ENCODE results near the gene DGLUCY.
"Not testable (repeated sequence)": the region's sequence is repeated elsewhere in the genome, so short reads cannot be mapped to it uniquely, and the experiment has no call there.

The DGLUCY gene

DNA sequence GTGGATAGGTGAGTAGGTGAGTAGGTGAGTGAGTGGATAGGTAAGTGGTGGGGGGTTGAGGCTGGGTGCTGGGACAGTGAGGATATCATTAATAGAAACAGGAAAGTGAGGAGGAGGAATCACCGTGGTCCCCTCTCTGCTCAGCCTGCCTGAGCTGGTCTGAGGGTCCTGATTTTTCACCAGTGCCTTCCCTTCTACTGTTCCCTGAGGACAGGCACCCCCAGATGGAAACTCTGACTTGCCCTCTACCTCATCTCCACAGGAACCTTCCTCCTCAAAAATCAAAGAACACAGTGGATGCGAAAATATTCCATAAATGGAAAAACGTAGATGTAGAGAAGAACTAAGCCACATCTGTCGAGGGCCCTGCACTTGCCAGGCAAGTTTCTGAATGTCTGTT is 128.8 kb downstream of the DGLUCY start:
- no peak for DNase-seq

DNA sequence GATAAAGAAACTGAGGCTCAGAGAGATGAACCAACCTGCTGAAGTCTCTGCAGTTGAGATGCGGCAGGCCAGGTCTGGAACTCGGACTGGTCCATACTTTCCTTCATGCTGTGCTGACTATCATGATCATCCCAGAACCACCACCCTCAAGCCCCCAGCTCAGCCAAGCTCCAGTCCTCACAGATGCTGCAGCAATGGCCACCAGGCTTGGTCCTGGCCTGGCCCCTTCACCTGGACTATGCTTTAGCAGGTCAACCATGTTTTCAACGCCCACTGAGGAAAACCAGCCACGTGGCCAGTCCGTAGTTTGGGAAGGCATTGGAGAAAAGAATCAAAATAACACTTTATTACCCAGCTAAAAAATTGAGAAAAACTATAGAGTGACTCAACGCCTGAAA is 129.2 kb downstream of the DGLUCY start:
- DNase-seq, result no peak

DNA sequence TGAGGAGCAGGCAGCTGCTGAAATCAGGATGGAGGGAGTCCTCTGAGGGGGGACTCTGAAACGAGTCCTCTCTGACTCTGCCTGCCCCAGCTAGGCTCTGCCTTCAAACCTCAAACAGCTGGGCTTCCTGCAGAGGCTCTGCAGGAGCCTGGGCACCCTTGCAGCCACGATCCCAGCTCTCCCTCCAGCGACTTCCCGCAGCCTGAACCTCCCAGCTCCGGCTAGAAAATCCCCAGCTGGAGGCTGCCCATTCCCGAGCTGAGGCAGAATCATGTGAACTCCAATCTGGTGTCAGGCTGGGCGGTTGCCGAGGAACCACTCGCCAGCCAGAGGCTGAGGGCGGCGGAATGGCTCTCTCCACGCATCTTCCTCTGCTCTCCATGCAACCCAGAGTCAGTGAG is 130.6 kb downstream of the DGLUCY start, which contains the start of gene GPR68:
TSS of gene GPR68 (minus strand) at position 204 of the 401 bp plus-strand sequence. CDS start 9,654 bp downstream, outside the sequence.
- DNase-seq, result no peak

DNA sequence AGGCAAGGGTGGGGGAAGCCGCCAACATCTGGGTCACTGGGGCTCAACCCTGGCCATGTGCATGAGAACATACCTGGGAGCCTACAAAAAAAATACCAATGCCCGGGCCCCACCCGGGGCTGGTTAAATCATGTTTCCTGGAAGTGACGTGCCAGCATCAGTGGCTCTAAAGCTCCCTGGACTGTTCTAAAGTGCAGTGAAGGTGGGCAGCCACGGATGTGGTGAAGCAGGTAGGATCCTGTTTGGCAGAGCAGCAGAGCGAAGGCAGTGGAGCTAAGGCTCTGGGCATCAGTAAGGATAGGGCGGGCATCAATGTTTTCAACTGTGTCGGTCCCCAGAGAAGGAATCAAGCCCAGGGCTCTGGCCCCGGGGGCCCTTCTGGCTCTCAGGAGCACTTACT is 131.2 kb downstream of the DGLUCY start:
- no peak for DNase-seq

DNA sequence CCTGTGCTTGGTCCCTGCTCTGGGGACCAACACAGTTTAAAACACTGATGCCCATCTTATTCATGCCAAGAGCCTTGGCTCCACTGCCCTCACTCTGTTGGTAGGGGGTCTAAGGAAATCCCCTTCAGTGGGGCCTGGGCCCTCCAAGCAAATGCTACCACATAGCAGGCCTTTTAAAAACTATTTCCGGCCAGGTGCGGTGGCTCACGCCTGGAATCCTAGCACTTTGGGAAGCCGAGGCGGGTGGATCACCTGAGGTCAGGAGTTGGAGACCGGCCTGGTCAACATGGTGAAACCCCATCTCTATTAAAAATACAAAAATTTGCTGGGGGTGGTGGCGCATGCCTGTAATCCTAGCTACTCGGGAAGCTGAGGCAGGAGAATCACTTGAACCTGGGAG is 131.7 kb downstream of the DGLUCY start:
- DNase-seq, result not testable (repeated sequence)

DNA sequence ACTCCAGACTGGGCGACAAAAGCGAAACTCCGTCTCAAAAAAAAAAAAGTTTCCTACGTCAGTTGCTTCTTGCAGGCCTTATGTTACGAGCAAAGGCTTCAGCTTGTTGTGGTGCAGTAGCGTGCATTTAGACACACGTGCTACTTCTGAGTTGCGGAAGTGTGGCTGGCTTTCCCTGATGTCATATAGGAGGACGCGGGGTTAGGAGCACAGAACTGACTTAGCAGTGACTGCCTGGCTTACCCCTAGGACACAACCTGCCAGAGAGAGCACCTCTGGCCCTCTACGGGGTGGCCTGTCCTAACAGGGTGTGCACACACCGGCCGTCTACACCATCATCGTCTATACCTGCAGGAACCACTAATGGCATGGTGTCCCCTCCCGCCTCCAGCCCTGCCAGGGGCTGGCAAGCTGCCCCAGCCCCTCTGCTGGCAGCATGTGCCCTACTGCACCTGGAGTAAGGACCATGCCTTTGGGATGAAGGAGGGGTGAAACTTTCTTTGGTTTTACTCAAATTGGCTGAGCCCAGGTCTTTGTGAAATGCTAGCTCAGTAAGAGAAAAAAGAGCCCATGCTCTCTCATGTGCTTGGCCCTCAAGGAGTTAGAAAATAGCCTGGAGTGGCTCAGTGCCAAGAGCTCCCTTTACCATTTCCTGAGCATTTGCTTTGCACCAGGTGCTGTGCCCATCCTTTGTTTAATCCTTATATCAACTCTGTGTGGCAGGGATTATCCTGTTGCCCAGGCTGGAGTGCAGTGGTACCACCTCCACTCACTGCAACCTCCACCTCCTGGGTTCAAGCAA is 132.4 kb downstream of the DGLUCY start:
- DNase-seq, result no peak

DNA sequence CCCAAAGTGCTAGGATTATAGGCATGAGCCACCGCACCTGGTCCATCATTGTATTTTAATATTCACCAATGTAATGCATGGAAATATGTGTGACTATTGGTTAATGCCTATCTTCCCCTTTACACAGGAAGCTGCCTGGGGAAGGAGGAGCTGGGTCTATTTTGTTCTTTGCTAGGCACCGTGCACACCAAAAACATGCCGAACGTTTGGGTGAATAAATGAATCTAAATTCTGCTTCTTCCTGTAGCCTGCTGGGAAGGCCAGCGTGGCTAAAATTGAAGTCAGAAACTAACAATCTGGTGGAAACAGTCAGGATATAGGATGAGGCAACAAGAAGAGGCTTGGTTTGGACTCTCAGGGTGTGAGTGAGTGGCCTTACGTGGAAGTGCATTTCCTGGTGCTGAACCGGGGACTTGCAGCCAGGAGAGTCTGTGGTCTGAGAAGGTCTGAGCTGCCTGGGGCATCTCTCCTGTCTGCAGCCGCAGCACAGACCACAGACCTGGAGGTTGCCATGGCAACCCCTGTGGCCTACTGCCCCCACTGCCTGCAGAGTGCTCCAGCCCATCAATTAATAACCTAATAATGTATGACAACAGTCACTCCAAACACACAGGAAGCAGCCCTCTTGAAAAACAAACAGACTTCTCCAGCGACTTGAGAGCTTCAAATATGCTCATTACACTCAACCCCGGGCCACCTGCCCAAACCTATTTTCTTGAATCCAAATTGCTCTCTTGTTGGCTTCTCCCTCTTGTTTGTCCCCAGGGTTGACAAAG is 136.2 kb downstream of the DGLUCY start:
- no peak for DNase-seq

DNA sequence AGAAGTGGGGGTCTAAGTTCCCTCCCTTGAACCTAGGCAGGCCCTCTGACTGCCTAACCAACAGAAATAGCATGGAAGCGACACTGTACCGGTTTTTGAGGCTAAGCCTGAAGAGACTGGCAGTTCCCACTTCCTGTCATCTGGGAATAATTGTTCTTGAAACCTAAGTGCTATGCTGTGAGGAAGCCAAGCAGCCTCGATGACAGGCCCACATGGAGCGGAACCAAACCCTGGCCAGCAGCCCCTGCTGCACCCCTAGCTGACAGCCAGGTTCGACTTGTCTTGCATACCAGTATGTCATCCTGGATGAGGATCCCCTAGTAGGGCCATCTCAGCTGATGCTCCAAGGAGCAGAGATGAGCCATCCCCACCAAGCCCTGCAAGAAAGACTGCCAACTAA is 137.0 kb downstream of the DGLUCY start:
- no peak for DNase-seq

DNA sequence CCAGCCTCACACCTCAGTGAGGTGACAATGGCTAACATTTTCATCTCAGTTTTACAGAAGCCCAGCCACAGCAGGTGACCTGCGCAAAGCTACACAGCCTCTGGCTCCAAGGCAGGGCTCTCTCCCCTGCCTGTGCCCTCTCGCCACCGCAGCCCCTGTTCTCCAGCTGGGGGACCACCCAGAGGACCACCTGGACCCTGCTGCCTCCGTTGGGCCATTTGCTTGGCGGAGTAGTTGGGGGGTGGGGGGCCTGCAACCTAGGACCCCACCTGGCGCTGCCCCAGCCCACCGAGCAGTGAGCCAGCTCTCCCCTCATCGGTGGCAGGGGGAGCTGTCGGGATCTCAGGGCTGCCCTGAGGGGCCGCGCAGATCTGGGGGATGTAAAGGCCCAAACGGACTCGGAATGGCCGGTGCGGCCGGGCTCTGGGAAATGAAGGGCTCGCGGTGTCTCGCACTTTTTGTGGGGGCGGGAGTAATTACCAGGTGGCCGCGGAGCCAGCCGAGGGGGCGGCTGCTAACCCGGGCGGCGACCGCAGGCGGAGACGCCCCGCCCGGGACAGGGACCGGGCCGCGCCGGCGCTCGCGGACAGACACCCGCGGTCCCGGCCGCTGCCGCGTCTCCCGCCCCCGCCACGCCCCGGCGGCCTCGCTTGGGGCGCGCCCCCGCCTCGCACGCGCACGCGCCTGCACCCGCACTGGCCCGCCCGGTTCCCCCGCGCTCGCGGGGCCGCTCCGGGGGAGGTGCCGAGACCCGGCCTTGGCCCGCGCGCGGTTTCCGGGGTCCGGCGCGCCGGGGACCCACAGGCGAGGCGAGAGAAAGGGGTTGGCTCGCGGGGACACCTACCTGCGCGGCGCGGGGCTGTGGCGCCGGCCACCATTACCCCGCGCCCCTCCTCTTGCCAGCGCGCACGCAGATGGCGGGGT is 139.3 kb downstream of the DGLUCY start:
- no peak for DNase-seq

DNA sequence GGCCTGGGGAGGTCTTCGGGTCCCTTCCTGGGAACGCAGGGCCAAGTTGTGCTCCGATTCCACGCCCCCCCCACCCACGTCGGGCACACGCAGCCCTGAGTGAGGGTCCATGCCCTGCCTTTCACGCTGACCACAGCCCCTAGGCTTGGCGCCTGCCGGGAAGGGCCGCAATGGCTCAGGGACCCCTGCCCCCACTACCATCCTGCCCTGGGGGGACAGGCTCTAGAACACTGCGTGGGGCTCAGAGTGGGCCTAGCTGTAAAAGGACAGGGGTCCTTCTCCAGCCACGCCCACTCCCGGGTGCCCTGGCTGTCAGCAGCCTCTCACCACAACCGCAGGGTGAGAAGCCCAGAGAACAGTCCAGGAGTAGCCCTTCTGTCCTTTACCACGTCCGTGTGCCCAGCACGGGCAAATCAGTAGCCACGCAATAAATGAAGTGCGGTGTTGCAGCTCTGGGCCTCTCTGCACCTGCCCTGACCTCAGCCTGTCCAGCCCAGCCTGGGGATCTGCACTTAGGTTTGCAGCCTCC is 140.0 kb downstream of the DGLUCY start:
- DNase-seq, result no peak

DNA sequence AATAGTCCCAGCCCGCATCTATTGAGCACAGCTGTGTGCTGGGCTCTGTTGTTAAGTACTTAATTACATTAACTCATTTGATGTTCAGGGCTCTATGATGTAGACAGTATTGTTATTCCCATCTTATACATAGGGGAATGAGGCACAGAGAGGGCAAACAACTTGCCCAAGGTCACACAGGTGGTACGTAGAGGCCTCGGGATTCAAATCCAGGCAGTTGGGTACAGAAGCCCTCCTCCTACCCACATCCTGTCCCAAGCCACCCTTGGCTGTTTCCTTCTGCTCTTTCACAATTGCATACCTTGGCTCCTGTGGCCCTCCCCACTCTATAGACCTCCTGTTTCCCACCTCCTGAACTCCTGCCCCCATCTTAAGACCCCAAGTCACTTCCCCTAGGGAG is 140.6 kb downstream of the DGLUCY start:
- DNase-seq, result no peak

DNA sequence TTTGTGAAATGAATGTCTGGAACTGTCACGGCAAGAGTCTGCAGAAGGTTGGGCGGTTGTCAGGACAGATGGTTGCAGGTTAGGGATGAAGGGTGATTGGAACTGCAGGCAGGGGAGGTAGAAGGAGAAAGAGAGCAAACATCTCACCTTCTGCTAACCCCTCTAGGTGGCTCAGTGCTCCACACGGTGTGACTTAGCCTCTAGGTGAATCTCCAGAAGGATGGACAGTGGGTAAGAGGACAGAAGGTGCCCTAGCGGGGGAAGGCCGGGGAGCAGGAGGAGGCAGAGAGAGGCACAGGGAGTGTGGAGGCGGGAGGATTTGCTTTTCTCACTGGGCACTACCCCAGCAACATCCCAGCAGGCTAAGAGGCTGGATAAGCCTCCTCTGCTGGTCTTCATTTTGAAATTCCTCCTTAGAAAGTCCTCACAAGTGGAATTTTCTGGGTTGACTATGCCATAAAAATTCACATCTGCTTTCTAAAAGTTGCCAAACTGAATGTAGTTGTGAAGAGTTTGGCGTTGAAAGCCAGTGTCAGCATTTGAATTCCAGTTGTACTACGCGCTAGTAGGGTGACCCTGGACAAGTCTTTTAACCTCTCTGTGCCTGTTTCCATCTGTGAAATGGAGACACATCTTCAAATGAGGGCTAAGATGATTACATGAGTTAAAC is 141.3 kb downstream of the DGLUCY start:
- DNase-seq, result no peak

DNA sequence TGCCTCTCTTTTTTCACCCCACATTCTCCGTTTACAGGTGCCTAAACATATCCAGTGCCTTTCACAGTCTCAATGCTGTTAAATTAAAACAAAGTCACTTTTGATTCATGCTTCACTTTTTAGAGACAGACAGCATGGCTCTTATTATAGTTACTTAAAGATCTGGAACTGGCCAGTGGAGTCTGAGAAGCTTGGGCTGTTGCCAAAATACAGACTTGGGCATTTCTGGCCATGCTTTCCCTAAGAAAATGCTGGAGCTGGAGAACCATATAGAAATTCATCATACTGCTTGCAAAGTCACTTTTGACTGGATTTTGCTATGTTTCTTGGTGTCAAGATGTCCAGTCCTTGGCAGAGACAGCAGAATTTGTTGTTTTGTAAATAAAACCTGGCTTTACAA is 142.8 kb downstream of the DGLUCY start:
- no peak for DNase-seq

DNA sequence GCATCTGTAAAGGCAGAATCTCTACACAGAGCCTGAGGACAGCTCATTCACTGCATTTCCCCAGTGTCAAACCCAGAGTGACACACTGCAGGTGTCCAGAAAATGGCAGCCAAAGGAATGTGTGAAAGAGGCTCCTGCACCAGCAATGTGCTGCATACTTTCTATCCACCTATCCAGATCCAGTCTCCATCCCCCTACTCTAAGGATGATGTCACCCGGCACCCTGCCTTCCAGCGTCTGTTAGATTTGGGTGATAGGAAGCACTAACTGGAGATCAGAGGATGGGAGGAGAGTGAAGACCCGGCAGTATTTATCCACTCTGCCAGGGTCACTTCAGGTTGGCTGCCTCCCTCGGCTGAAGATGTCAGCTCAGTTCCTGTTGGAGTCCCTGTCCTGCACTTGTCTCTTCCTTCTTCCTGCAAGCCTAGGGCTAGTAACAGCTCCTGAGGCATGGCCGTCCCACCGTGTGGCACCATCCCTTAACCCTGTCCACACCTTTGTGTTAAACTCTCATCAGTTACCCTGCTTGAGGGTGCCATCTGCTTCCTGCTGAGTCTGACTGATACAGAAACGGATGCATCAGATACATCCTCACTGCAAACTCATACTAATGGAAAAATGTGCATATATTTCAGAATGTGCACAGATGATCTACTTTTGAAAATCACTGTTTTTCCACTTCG is 143.6 kb downstream of the DGLUCY start:
- DNase-seq, result no peak

DNA sequence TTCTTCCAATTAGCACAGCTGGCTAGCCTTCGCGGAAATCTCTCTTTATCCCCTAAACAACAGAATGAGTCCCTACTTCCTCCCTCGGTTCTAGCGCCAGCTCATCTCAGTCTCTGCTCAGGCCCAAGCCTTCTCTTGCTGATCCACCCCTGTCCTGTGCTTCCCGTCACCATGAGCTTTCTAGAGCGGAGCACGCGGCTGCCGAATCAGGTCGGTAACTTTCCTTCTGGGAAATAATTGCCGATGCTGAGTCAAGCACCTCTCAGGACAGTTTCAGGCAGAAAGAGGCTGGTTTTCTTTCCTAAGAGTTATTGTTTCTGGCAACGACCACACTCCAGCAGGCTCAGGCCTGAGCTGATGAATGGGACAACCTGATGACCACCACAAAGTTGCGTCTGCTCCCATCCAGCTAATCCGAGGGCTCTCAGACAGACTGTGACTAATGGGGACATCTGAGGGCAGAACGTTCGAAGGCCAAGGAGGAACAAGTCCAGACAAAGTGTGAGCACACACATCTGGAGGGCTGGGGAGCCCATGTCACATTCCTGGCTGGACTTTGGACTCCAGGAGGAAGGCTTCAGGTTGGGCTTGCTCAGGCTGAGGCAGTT is 144.2 kb downstream of the DGLUCY start:
- DNase-seq, result no peak

DNA sequence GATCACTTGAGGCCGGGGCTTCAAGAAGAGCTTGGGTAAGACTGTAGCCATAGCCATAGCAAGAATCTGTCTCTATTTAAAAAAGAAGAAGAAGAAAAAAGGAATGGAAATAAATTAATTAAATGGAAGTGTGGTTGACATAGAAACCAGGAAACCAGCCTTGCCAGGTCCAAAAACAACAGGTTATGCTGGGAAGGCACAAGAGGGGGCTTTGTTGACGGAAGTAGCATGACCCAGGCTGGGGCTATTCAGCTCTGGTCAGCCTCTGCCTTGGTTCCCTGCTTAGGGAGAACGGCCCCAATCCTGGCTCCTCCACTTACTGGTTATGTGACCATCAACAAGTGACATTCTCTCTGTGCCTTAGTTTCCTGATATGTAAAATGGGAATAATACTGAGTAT is 145.0 kb downstream of the DGLUCY start:
- no peak for DNase-seq

DNA sequence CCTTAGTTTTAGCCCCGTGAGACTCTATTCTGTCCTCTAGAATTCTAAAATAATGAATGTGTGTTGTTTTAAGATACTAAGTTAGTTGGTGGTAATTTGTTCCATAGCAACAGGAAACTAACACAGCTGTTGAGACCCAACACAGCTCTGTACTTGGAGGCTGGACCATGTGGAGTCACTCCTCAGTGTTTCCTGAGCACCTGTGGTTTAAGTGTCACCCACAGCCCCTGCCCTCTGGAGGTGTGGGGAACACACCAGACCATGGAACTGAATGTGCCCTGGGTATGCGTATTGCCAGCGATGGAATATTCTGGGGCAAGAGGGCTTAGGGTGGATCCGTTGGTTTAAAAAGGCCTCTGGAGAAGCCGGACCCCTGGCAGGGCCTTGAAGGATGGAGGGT is 147.2 kb downstream of the DGLUCY start:
- DNase-seq, result no peak

DNA sequence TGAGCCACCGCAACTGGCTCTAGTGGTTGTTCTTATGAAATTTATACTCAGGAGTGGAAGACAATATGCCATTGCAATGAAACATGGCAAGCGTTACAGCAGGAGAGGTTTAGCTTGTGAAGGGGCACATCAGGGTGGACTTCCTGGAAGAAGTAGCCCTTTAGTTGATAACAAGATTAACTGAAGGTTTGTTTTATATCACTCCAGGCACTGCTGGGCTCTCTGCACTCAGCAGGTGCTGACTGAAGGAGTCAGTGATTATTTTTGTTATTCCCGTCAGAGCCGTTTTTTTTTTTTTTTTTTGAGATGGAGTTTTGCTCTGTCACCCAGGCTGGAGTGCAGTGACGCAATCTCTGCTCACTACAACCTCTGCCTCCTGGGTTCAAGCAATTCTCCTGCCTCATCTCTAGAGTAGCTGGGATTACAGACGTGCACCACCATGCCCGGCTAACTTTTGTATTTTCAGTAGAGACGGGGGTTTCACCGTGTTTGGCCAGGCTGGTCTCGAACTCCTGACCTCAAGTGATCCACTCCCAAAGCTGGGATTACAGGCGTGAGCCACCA is 148.2 kb downstream of the DGLUCY start:
- DNase-seq, result no peak

DNA sequence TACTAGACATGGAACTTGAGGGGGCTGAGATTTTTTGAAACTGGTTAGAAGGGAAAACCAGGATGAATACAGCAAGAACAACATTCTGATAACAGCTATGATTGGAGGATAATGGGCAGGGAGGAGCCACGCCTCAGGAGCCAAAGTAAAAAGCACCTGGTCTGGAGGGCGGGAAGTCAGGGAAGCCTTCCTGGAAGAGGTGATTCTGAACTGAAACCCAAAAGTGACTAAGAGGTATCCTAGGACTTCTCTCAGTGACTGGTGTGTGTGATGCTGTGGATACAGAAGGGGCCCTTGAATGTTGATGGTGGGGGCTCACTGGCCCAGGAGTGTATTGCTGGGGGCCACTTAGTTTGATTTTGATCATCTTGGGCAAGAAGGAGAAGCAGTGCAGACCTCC is 149.5 kb downstream of the DGLUCY start:
- DNase-seq, result no peak

DNA sequence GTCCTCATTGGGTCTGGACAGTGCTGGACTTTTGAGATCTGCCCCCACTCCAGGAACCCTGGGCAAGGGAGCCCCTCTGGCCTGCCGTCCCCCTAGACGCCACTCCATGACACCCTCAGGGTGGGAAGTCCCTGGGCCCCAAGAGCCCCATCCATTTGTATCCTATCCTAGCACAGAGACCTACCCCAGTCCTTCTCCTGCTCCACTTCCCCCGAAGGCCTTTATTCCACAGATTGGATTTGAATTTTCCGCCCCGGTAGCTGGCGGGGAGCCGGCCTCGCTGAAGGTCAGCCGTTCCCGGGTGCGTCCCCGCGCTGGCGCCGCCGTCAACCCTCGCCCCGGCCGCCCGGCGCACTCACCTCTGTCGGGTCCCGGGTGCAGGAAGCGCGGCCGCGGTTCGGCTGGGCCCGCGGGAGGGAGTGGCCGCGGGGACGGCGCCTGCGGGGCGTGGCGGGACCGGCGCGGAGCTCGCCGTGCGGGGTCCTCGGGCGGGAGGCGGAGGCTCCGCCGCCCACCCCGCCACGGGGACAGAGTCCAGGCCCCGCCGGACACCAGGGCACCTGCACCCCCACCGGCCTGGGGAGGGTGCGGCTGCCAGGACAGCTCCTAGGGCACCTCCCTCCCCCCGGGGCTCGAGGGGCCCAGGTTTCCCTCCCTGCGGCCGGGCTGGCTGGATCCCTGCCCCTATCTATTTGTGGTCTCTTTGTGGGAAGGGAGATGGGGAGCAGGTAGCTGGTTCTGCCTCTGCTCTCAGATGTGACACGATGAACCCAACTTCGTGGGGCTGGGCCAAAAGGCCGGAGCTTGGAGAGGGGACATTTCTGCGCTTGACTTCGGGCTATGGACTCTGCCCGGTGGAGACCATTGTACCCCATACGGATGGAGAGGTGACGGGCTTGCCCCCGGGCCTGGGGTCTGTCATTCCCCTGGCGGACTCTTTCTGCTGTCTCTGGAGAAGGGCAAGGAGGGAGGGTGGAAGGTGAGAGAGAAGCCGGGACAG is 150.6 kb downstream of the DGLUCY start:
- no peak for DNase-seq
